SKM-1 treated with dmso at 0.1 percent for 144 hours (cell line): ENCODE results near the gene HOXC9.

Experiments
- DNase-seq: peaks from one replicate; lab custom pipeline; 2025; ENCODE audit not compliant: unreplicated experiment; lab: John Stamatoyannopoulos, UW

Gene HOXC9

DNA sequence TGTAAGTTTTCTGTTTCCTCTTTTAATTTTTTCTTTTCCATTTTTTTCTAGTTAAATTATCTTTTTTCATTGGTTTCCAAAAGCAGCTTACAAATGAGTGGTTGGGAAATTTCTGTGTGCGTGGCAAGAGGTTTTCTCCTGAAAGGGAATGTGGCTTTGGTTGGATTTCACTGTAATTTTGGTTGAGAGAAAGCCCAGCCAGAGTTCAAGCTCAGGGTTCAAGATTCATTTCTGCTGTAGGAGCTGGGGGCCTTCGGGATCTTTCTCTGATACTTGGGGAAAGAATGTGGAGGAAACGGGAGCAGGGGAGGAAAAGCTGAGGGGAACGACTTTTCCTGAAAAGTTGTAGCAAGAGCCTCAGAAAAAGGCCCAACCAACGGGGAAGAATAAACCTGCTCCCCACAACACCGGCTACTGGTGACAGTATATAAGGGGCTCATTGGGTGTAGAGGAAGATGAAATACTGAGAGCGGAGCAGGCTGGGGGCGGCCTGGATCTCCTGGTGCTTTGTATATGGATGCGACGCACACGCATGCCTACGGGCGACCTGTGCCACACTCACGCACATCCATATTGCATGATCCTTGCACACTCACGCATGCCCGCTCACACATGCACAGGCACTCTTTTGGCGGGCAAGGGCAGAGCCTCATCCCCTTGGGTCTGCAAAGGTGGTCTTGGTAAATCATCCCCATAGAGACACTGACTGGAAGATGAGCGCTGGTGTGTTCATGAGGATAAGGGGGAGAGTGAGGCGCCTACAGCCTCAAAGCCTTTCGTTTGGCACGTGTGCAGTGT is 13.1 kb upstream of the HOXC9 start:
- DNase-seq, result no peak

DNA sequence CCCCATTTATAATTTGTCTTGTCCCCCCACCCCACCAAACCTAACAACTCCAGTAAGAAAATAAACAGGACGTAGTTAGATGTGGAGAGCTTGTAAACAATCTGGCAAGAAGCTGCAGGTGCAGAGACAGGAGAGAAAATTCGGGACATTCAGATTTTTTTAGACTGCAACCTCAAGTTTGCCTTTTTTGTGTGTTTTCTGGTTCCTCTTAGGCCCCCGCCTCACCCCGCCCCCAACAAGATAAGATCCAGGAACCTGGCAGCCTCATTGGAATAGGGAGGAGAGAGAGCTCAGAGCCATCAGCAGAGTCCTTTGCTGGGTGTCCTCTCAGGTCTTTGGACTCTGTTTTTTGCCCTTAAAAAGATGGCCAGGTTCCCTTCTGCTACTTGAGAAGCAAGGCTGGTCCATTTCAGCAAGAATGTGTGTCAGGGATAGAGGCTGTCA is 12.2 kb upstream of the HOXC9 start:
- no peak for DNase-seq

DNA sequence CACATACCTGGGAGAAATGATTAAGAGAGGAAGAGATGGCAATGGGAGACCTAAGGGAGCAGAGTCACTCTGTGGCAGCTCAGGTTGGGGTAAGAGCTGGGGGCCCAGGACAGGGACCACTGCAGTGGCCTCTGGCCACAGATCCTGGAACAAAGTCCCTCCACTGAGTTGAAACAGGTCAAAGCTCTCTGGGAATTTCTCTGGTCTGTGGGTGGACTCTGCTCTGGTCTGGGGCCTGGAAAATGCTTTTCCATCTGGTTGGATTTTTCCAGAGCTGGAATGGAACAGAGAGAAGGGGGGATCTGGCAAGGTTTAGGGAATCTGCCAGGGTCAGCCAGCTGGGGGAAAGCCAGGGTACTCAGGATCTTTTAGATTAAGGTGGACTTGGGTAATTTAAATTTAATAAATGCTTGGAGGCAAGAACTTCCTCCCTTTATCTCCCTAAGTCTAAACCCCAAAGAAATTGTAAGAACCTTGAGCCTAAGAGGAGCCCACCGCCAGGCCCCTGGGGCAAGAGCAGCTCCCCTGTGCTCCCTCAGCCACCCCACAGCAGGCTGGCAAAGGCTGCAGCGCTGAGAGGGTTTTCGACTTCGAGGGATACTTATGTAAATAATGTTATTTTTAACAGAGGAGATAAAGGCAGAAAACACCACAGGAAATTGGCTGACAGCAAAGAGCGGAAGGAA is 11.3 kb upstream of the HOXC9 start:
- no peak for DNase-seq

DNA sequence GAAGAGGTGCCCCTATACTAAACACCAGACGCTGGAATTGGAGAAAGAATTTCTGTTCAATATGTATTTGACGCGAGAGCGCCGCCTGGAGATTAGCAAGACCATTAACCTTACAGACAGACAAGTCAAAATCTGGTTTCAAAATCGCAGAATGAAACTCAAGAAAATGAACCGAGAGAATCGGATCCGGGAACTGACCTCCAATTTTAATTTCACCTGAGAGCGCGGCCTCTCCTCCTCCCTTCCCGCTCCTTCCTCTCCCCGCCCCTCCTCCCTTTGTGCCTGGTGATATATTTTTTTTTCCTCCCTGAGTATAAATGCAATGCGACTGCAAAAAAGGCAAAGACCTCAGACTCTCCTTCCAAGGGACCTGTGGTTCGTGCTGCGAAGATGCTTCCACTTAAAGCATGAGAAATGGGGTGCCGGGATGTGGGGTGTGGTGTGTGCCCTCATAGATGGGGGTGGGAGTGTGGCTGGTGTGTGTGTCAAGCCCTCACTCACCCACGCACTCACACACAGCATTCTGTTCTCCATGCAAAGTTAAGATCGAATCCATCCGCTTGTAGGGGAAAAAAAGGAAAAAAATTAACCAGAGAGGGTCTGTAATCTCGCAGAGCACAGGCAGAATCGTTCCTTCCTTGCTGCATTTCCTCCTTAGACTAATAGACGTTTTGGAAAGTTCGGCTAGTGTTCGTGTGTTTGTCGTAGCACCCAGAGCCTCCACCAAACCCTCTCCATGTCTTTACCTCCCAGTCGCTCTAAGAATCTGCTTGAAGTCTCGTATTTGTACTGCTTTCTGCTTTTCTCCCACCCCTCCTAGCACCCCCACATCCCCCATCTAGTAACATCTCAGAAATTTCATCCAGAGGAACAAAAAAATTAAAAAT is 10.5 kb upstream of the HOXC9 start:
- no peak for DNase-seq

DNA sequence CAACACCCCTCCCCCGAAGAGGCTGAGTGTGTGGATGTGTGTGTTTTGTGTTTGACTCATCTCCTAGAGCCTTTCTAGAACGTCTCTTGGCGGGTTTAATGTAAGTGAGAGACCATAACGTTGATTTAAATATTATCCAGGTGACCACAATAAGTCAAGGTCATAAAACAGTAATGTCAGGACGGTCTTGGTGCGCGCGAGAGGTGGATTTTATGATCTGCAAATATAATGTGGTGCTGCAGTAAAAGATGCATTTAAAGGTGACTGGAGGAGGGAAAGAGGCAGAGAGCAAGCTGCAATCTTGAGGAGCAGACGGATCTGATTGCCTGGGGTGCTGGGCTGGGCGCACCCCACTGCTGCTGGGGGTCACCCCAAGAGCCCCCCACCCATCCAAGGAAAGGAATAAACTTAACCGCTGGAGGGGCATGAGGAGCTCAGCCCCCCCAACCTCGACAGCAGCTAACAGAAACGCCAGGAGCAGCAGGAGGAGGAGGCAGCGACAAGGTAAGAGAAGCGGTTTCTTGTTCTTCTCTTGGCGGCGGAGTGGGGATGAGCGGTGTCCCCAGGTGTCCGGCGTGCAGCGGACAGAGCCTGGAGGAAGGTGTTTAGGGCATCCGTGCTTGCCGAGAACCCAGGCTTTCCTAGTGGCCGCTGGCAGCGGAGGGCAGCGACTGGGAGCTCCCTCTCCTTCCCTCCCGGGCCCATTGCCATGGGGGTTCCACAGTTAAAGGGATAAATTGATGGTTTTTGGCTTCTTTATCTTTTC is 9.5 kb upstream of the HOXC9 start:
- no peak for DNase-seq

DNA sequence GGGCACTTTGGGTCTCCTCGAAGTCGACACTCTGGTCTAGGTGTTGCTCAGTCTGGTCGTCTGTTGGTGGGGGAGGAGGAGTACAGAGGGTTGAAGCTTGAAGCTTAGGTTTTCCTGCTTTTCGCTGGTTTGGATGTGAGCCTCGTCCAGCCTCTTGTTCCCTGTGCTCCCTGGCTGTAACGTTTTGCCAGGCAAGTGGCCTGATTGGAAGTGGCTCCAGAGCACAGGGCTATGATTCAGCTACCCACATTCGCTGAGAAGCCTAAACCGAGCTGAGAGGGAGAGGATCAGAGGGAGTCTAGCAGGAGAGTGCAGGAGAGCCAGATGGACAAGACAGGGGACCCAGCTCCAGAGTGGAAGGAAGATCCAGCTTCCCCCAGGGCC is 8.9 kb upstream of the HOXC9 start:
- no peak for DNase-seq

DNA sequence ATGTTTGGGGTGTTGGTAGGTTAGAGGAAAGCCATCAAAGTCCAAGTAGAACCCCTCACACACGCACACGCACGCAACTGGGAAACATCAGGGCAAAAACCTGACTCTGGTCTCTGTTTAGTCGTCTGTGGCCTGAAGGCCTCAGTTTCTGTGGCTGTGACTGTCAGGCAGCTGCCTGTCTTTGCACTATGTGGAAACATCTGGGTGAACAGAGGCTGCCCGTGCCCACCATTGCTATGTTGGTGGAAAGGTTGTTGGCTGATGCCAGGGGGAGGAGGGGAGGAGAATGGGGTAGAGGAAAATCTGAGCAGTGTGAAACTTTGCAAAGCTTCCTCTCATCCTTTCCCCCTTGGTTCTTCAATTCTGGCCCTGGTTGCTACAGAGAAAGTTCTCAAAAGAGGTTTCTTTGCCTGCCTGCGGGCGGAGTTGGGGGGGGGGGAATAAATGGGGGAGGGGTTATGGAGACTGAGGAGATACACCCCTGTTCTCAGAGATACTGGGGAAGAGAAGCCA is 7.5 kb upstream of the HOXC9 start:
- DNase-seq, result no peak

DNA sequence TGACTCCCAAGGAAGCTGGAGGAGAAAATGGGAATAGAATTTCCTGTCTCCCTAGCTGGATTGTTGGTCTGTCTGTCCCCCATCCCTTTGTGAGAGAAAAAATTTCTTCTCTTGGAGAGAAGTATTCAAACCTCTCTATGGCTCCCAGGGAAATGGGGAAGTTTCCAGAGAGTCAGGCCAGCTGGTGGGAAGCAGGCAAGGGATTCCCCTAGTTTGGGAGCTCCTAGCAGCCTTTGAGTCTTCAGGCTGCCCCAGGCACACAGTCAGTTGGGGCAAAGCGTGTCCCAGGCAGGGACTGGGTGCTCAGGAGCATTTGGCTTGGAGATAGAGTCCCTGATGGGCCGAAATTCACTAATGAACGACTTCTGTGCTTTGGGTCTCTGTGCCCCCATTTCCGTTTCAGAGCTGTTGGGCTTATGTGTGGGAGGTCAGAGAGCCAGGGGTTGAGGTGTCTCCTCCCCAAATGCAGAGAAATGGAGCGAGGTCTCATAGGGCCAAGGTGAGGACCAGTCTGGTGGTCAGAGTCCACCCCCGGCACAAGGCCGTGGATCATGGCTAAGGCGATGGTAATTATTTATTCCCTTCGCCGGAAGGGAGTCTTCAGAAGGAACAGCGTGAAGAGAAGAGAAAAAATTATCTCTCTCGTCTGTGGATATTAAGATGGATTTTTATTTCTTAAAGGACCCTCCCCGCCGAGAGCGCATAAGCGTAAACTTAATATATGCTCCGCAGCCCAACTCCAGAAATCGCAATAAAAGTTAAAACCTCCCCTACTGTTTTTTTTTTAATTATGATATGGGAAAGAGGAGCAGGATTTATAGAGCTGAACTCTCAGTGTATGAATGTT is 6.6 kb upstream of the HOXC9 start:
- no peak for DNase-seq

DNA sequence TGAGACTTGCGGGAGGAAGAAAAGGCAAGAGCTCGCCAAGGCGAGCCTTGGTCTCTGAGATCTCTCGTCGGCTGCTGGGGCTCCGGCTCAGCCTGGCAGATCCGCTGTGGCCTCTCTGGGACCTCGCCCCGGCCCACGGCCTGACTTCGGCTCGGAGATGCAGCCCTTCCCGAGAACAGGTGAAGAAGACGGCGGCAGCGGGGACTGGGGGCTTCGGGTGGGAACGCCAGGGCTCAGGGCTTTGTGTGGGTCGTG is 6.0 kb upstream of the HOXC9 start:
- DNase-seq, result no peak

DNA sequence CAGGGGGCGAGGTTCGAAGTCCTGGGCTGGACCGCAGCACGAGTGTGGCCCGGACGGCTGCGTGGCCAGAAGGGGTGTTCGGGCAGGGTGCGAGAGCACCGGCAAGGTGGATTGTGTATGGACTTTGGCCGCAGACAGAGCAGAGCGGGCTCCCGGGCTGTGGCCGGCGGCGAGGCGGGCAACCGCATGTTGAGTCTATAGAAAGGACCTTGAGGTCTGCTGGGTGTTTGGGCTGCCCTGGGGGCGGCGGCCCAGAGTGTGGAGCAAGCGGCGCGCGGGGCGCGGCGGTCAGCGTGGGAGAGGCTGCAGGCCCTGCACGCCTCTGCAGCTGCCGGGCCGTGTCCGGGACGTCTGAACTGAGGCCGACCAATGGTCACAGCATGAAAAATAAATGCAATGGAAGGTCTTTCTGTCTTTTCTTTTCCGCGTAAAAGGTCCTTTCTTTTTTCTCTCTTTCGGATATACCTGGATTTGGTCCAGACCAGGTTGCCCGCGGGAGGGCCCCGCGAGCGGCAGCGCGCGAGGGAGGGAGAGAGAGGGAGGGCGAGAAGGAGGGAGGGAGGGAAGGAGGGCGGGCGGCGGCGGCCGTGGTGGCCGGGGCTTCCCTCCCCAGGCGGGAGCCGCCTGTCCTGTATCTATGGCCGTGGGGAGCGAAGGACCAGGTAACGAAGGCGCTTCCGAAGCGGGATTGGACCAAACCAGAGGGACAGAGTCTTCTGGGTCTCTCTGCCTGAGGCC is 5.5 kb upstream of the HOXC9 start:
- DNase-seq, result no peak

DNA sequence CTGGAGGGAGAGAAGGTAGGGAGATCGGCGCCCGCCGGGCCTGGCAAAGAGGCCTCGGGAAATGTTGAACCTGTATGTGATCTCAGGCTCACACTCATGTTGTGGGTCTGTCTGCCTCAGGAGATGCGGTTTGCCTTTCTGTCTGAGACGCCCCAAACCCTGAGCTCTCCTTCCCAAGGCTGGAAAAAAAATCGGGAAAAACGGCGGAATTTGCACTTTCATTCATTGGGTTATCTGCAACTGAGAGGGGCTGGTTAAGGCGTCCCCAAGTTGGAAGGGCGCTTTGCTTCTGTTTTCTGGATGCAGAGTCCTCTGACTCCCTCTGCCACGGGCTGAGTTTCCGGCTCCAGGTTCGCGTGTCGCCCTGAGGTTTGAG is 5.0 kb upstream of the HOXC9 start:
- no peak for DNase-seq

DNA sequence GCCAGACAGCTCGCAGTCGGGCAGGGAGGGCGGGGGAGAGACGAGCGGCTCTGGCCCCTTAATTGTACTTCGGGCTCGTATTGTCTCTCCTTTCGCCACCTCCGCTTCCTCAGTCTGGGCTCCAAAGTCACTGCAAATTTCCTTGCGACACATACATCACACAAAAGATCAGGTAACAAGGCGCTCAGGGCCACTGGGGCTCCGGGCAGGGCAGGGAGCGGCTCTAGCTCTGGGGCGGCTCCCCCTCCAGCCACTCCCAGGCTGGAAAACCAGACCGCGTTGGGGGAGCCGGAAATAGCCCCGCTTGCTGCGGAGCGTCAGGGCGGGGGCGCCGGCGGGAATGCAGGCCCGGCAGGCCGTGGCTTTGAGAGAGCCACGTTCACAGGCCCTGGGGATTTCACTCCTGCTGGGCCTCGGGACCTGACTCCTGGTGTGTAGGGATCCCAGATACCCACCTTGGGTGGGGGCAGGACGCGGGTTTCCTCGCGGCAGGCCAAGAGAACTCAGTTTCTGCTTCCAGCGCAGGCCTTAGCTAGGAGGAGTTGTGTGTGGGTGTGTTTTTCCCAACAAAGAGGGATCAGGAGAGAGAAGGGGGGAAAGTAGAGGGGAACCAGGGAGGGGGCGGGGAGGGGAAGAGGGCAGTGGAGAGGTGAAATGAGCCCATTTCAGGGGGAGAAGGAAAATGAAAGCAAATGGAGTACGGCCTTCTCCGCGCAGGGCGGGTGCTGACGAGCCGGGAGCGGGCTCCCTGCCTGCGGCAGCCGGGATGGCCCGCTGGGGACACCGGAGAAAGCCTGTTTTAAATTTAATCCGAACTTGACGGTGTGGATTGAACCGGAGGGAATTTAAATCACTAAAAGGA is 4.4 kb upstream of the HOXC9 start:
- no peak for DNase-seq

DNA sequence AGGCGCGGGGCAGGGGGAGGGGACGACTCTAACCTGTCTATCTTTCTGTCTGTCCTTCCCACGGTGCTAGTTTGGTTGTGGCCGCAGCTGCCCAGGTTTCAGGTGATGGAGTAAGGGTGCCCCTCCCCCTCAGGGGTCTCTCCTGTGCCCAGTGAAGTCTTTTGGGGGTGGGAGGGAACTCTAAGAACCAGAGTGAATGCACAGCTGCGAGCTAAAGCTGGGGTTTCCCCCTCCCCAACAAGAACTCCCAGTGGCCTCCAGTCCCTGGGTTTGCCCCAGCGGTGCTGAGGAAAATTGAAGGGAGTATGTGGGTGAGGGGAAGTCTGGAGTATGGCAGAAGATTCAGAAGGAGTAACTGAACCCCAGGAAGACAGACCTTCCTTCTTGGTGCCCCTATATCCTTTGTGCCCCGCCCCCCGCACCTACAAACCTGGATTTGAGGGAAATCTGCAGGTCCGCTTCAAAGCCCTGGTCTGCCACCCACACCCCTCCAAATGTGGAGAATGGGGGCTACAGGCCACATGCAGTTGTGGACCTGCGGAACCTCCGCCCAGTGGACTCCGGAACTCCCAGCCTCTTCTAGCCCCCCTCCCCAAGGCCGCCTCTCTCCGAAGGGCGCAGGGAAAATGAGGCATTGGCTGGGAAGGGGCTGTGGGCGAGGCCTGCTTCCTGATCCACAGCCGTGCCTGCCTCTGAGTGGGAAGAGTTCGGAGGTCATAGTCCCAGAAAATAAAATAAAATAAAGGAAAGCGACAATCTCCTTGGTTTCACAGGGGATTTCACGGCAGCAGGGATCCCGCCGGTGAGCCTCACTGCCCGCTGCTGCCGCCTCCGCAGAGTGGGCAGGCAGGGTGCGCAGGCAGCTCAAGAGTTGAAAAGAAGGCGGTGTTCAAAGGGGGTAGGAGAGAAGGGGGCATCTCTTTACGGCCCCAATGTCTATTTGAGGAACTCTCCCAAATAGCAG is 3.4 kb upstream of the HOXC9 start:
- no peak for DNase-seq

DNA sequence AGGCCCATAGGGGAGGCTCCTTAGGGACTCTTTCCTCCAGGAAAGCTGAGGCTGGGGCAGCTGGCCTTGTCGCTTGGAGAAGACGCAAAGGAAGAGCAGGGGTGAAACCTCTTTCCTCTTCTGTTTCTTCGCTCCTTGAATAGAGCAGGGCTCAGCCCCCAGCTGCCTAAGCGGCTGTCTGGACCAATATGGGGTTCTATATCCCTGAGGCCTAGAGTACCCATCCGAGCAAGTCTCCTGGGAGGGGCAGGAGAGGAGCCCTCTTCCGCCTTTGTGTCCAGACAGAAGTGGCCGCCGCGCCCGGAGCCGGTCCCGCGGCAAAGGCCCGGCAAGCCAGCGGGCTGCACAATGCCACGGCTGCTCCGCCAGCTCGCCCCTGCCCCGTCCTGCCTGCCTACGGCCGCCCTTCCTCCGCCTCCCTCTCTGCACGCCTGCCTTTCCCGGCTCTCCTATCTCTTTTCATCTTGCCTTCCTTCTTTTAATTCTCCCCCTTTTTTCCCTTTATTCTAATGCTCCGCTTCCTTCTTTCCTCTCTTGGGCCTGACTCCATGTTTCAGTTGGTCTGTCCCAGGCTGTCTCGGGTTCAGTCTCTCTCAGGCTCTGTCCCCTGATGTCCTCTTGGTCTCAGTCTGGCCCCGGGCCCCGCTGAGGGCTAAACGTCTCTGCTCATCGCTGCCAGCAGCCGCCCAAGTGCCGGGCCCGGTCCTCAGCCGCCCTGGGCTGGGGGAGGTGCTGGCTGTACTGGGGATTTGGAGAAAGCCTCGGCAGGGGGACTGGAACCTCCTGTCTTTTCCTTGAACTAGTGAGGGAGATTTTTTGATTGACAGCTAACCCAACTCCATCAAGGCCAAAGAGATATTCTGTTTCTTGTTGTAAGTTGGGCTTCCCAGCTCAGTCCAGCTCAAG is 2.5 kb upstream of the HOXC9 start:
- no peak for DNase-seq

DNA sequence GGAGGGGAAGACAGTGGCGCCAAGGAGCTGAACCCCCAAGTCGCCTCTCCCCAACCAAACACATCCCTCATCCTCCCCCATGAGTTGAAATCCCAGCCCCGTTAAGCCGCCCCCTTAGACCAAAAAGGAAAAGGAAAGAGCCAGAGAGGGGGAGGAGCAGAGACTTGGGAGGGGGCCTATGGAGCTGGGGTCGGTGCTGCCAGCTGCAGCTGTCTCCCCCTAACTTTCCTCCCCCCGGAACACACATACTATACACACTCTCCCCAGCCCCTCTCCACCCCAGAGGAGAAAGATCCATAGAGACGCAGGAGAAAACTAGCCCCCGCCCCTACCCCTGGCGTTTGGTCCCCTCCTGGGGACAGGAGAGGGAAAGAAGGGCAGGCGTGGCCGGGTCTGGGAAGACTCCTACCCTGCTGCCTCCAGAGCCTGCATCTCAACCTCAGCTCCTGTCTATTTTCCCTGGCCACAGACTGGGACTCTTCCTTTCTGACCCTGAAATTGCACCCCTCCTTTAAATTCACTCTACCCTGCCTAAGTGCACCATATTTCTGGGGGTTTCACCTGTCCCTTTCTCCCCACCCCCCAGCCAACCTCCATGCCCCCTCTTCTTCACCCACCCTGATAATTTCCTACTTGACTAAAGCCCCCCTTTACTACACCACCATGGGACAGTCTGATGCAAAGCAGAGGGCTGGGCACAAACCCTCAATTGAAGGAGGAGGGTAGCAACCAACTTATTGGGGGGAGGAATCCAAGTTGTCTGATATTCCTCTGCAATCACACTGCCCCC is 1.7 kb upstream of the HOXC9 start:
- DNase-seq, result no peak

DNA sequence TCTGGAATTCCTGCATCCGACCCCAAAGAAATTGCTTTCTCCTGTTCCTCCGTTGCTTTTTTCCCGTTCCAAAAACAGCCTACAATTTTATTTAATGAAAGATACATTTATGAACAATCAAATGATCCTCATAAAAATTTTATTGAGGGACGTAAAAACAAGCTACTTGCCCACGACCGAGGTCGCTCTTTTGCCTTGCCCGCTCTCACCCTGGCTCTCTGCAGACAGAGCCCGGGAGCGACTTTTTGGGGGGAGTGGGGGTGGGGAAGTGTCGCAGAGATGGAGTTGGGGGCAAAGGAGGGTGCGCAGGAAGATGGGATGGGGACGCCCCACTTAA is 1.1 kb upstream of the HOXC9 start:
- DNase-seq, result no peak
